NCI-H524 (cell line): ENCODE measurements around the gene AGAP1.
"Not testable (repeated sequence)": the region's sequence is repeated elsewhere in the genome, so short reads cannot be mapped to it uniquely, and the experiment has no call there.

ENCODE experiments used
- DNase-seq, 2 experiments: peaks; one replicate each; lab custom pipeline; 2025; lab: John Stamatoyannopoulos, UW

AGAP1 gene

DNA sequence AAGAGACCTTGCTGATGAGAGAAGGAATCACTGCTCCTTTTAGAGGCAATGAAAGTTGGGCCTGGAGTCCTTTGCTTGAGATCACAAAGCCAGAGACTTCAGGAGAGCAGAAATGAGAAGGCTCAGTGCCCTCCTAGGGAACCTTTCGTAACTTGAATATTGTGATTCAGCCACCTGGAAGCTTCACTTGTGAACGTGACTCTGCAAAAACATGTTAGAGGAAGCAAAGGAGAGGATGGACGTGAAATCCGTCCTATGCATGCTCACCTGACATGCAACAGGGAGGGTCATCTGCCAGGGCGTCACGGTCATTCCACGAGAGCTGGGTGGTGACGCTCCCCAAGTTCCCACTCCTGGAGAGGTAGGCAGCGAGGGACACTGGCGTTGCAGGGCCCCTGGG, 243.6 kb downstream of the AGAP1 start:
- DNase-seq: no peak

DNA sequence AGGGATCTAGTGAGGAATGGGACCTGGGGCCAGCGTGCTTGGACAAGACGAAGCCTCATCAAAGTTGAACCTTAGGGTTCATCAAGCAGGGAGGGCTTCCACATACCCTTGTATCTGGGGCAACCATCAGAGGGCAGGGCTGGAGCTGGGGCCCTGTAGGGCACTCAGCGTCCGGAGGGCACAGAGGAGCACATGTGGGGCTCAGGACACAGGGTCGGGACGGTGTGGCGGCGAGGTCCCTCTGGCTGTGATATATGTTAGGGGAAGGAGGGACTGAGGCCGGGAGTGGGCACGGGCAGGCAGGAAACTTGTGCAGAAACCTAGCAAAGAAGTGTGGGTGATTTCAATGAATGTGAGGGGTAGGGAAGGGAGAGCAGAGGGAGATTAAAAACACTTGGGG, 244.0 kb downstream of the AGAP1 start:
- no peak for DNase-seq

DNA sequence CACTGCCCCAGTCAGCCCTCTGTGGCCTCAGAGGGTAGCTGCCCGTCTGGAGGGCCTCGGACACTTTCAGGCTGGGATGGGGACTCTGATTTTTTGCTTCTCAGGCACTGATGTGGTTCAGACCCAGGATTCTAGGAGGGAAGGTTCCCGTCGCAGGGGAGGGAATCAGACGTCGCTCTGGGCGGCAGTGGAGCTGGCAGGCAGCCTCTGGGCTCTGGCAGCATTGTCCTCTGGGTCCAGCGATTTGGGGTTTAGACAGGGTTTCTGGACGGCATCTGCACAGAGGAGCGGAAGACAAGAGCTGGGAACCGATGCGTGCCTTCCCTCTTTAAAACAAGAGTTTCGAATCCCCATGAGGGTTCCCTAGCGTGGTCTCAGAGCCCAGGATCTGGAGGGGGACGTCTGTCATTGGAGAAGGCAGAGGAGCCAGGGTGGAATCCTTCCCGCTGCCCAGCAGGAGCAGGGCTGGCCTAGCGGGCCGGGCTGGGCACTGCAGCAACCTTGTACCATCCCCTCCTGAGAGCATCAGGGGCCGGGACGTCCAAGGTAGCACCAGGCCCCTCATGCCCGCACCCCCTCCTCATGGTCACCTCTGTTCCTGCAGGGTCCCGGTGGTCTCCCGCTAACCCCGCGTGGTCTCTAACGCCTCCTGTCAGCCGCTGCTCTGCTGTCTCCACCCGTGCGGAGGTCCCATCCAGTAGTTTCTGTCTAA, 246.0 kb downstream of the AGAP1 start:
- no peak for DNase-seq

DNA sequence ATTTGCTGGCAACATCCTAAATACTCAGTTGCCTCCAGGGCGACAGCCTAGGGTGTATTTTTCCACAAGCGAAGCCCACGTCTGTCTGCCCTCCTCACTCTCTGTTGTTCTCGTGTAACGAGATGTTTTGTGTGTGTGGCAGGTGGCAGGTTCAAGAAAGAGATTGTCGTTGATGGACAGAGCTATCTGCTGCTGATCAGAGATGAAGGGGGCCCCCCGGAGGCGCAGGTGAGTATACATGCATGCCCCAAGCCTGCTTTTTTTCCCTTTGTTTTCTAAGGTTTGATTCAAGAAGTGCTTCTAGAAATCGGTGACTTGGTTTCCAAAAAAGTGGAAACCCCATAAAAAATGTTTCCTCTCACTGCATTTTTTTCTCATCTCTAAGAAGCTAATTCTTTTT, 247.0 kb downstream of the AGAP1 start:
- DNase-seq: peak; percentile 32 to 74

DNA sequence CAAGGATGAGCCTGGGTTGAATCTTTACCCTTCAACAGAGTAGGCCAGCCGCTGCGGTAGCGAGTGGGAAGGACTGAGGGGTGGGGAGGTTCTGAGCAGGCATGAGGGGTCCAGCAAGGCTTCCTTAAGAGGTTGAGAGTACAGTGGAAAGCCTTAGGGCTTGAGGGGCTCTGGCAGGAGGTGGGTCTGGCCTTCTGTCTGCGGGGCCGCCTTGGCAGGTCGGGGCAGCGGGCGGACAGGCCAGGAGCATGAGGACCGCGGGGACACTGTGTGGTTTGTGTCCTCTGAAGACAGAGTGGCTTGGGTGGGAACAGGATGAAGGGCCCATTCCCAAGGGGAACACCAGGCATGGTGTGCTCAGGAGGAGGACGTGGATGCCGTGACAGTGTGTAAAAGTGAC, 250.3 kb downstream of the AGAP1 start:
- no peak for DNase-seq

DNA sequence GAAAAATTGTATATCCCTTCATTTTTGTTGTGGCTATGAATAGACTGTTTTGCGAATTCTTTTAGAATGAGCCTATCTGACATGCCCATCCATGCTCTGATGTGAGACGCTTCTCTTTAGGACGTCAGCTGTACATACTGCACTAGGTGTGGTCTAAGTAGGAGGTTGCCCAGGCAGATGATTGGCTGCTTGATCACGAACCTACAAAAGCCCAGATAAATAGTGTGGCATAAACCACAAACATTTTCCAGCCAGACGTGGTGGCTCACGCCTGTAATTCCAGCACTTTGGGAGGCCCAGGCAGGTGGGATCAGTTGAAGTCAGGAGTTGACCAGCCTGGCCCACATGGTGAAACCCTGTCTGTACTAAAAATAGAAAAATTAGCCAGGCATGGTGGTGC, 251.8 kb downstream of the AGAP1 start:
- no peak for DNase-seq

DNA sequence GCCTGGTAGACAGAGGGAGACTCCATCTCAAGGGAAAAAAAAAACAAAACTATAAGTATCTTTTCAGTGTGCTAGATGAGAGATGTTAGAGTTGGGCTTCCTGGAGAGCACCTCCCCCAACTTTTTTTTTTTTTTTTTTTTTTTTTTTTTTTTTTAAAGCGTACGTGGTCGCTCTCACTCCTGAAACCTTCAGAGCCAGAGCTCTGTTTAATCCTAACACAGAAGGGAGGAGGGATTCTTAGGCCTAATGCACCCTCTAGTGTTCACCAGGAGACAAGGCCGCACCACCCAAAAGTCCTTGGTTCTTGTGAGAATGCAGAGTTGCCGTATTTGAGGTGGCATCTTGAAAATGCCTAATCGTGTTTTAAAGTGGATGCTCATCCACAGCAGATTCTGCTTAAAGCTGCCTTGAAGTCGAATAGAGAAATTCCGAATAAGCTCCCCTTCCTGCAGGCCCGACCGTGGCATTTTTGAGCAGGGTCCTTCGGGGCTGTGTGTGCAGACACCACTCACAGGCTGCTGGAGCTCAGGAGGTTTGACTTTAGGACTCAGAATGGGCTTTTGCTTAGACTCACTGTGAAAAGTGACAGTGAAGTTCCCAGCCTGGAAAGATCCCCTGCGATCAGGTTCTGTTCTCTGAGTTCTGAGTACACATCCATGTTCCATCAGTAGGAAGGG, 252.6 kb downstream of the AGAP1 start:
- peak; percentile 32 to 77 for DNase-seq

DNA sequence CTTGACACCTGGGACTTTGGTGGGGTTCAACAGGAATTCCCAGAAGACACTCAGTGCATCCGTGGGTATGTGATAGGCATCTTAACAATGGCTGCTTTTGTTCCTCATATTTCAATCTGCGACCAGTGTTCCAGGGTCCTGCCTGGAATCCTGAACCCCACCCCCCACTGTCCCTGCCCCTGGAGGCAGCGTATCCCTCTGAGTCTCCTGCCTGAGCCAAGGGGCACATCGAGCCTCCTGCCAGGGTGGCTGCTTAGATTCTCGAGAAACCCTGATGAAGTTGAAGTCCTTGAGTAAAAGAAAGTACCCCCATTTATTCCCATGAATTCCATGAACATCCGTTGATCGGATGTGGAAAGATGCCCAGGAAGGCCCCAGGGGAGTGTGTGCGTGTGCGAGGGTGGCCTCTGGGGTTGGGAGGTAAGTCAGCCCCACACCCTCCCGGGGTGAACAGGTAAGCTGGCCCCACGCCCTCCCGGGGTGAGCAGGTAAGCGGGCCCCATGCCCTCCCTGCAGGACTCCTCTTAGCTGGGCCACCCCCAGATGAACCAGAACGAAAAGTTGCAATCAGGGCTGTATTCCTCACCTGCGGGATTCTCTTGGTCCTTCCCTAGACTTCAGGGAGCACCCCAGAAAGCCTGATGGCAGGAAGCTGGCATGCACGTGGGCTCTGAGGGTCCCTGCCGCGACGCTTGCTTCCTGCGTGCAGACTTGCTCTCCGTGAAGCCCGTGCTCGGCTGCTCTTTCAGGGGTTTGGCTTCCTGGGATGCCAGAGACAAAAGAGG, 253.3 kb downstream of the AGAP1 start:
- no peak for DNase-seq

DNA sequence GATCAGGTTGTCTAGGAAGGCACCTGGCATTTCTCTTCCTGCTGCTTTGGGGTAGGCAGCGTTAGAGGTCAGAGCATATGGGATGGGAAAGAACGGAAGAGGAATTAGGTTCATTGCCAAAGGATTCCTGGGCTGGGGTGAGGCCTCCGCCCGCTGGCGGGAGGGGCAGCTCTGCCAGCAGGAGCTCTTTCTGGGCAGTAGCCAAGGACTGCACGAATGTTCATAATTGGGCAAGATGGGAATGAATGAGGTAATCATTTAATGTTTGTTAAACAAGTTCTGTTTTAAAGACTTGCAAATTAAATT, 253.9 kb downstream of the AGAP1 start:
- DNase-seq: no peak

DNA sequence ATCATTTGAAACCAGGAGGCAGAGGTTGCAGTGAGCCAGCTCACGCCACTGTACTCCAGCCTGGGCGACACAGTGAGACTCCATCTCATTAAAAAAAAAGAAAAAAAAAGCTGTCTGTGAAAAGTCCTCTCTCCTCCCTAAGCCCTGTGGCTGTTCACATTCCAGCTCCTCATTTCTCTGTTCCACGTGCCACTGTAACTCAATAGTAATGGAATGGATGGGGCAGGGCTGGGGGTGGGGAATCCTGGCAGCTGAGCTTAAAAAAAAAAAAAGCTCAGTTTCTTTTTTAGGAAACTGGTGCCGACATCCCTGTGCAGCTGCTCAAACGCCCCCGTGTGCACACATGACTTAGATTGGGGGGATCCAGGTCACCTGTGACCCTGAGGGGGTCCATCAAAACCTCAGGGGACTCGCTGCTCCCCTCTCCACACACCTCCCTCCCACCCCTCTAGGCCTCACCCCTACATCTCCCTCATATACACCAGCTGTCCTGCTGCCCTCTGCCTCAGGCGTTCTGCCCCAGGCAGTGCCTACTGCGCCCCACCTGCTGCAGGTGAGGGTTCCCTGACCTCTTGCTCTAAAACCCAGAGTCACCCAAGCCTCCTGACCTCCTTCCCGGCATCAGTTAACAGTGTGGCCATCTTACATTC, 255.4 kb downstream of the AGAP1 start:
- no peak for DNase-seq

DNA sequence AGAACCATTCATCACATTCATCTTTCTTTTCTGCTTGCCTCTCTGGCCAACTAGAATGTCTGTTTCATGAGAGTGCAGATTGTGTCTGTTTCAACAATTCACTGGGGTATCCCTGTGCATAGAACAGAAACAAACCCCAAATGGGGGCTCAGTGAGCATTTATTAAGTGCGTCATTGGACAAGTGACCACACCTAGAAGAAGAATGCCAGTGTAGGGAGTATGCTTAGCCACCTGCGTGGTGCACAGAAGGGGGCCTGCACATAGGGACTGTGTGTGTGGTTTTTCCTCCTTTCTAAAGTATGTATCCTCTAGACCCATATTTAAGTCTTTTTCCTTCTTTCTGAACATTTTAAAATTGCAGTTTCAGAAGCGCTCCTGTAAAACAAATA, 255.9 kb downstream of the AGAP1 start:
- no peak for DNase-seq

DNA sequence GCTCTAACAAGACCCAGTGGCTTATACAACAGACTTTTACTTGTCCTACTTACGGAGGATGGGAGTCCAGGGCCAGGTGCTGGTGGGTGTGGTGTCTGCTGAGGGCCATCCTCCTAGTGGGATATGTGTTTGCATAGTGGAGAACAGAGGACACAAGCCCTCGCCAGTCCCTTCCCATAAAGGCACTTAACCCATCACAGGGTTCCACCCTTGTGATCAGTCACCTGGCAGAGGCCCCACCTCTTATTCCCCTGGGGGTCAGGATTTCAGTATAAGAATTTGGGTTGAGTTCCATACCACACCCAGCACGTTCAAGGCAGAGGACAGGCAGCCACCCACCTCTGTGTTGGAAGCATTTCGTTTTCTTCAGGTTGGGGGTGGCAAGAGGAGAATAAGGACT, 259.0 kb downstream of the AGAP1 start:
- no peak for DNase-seq

DNA sequence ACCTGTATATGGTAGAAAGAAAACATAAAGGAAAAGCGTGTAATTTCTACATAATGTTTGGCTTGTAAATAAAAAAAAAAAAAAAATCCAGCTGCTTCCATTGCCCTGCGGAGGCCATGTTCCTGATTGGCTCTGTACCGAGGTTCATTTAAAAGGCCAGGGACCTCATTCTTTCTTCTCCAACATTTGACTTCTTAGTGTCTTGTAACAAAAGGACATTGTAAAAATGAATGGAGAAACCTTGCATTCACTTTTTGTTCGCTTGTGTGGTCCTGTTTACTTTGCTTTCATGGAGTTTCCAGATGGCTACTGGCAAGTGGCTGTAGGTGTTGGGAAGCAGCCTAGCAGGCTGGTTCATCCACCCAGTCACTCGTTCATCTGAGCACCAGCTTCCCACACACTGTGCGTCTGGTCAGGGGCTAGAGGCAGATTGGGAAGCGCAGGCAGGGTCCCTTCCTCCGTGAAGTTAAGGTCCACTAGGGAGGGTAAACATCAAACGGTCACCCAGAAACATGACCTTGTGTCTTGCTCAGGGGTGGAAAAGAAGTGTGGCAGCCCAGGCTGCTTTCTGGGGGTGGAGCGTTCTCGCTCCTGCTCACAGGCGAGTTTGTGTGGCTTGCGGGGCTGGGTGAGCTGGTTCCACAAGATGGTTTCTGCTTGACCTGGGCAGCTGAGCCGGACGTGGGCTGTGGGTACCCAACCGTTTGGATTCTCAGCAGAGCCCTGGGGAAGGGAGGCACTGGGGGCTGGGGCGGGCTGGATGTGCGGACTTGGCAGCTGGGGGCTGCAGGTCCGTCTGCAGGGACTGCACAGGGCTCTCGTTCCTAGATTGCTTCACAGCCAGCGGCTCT, 260.7 kb downstream of the AGAP1 start:
- DNase-seq: no peak

DNA sequence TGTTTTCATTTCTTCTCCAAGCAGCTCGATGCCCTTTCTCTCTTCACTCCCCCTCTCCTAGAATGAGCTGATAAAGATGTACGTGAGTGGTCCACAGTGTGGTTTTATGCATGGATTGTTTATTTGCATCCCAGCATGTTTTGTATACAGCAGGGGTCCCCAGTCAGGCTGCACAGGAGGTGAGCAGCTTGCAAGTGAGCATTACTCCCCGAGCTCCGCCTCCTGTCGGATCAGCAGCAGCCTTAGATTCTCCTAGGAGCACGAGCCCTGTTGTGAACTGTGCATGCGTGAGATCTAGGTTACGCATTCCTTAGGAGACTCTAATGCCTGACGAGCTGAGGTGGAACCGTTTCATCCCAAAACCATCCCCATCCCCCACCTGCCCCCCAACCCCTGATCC, 262.6 kb downstream of the AGAP1 start:
- no peak for DNase-seq

DNA sequence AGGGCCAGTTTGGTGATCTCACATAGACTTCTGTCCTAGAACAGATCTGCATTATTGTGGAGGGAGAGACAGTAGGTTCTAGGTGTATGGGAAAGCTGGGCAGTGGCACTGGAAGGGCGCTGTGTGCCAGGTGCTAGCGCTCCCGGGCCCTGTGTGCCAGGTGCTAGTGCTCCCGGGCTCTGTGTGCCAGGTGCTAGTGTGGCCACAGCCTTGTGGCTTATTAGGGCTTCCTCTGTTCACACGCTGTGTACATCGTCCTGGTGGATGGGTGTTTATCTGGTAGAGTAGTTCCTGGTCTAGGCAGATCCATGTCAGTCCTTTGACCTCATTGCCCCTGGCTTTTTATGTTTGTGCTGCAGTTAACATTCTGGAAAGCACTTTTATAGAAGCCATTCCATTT, 263.4 kb downstream of the AGAP1 start:
- DNase-seq: no peak

DNA sequence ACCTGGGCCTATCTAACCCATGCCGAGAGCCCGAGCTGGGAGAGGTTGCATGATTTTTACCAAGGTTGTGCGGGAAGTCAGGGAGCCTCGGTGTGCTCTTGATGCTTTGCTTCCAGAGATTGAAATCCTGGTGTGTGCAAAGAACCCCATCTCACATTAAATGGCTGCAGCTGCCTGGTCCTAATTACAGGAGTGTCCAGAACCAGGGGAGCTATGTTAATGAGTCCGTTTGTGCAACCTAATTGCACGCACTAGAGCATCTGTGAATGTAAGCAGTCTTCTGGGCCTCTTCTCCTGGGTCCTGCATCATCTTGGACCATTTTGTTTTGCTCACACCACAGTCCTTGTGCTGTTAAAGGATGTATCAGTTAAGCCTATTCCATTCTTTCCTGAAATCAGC, 263.8 kb downstream of the AGAP1 start:
- no peak for DNase-seq

DNA sequence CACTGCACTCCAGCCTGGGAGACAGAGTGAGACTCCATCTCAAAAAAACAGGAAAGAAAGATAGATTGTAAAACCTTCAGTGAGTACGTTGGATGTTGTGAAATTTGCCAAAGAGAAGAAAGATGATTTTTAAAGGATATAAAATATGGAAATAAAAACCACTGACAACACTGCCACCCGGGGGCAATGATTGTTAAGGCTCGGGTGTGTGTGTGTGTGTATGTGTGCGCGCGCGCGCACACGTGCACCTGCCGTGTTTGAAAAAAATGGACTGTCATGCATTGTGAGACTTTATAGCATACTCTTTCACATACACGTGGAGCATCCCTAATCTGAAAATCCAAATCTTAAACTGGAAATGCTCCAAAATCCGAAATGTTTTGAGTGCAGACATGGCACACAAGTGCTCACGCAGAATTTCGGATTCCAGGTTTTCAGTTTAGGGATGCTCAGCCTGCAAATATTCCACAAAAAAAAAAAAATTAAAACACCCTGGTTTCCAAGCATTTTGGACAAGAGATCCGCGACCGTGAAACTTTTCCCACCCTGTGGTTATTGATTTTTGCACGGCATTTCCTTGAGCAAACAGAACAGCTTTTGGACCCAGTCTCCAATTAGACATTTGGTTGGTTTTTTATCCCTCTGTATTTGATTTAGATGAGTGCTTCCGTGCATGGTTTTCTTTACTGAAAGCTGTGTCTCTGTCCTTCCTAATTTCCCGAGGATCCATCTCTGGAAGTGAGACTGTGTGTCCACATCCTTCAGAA, 269.2 kb downstream of the AGAP1 start:
- no peak for DNase-seq

DNA sequence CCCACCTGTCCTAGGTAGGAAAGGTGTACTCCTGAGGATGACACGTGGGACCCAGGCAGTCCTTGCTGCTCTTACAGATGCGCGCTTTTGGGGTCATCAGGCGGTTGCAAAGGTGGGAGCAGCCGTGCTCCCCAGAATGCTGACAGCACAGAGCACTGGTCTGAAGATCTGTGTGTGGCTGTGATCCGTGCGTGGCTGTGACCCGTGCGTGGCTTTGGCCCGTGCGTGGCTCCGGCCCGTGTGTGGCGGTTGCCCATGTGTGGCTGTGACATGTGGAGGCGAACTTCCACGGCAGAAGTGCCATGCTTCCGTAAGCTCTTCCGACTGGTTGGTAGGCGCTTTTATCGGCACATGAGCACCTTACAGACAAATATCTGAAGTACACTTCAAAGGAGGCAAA, 270.0 kb downstream of the AGAP1 start:
- no peak for DNase-seq

DNA sequence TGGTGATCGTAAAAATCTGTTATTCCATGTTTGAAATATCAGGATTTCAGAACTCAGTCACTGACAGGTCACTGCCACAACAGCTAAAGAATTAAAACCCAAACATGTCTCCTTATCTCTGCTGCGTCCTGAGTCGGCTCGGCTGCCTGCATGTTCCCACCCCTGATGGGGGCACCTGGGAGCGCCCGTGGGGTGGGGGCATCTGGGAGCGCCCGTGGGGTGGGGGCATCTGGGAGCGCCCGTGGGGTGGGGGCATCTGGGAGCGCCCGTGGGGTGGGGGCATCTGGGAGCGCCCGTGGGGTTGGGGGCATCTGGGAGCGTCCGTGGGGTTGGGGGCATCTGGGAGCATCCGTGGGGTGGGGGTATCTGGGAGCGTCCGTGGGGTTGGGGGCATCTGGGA, 270.6 kb downstream of the AGAP1 start:
- DNase-seq: not testable (repeated sequence)

DNA sequence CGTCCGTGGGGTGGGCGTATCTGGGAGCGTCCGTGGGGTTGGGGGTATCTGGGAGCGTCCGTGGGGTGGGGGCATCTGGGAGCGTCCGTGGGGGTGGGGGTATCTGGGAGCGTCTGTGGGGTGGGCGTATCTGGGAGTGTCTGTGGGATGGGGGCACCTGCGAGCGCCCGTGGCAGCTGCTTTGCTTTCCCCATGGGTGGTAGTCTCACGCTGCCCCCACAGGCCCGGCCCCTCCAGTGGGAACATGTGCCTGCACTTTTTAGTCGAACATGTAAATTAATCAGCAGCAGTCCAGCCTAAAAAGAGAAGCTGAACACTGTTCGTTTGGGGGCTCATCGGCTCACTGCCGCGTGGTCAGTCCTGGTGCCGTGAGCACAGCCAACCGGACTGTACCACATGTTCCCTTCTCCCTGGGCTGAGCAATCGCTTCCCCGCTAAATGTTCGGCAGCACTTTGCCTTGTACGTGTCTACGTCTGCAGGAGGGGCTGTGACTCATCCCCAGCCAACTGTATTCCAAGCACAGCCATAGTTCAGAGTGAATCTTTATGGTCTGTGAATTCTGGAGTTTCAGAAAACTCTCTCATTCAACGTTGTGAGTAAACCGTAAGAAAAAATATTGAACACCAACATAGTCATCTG, 271.5 kb downstream of the AGAP1 start:
- DNase-seq: peak in 1 of 2 experiments; percentile 37

DNA sequence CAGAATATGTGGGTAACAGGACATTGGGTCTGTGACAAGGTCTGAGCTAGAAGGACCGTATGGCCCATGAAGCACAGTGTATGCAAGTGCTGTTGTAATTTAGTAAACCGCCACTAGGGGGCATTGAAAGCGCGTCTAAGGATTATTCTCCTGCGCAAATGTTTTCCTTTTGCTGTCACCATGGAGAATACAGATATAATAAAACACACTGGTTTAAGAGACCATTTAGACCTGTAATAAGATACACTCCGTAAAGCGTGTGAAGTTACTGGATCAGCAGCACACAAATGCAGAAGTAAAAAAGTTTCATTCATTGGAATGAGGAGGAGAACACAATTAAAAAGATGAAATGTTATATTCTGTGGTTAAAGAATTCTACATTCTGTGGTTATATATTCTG, 272.4 kb downstream of the AGAP1 start:
- peak; percentile 36 to 77 for DNase-seq
